Tibial nerve (tissue), 4 donors: ENCODE measurements around the gene PXDC1. TPM values are rescaled to one million over a fixed set of nuclear protein-coding genes. Genes with fewer than 3 reads are reported as not detected.
"Not testable (repeated sequence)": the region's sequence is repeated elsewhere in the genome, so short reads cannot be mapped to it uniquely, and the experiment has no call there.

Experiments
- DNase-seq, 2 donors: peaks; one replicate each; pipeline ENCODE4 v3.0.0-alpha.2; 2019; ENCODE audit warnings: low spot score in 2 of 2
- H3K27ac ChIP-seq, 4 donors: fragments of 200-600 bp; sonication (generic) in 3 of 4; one replicate each; pipeline ENCODE4 v1.5.1; 2017 to 2019; ENCODE audit warnings: mild to moderate bottlenecking in 1 of 4
- H3K27me3 ChIP-seq, 2 donors: fragments of 200-600 bp; sonication (generic) in 1 of 2; one replicate each; pipeline versions ENCODE4 v1.5.1 to v1.6.0; 2017 to 2019
- H3K36me3 ChIP-seq, 3 donors: fragments of 200-600 bp; sonication (generic); one replicate each; pipeline ENCODE4 v1.5.1; 2018 to 2019
- H3K4me1 ChIP-seq, 4 donors: fragments of 200-600 bp; sonication (generic) in 3 of 4; one replicate each; pipeline ENCODE4 v1.5.1; 2017 to 2019
- H3K4me3 ChIP-seq, 4 donors: fragments of 200-600 bp; sonication (generic) in 3 of 4; one replicate each; pipeline ENCODE4 v1.5.1; 2017 to 2019; ENCODE audit warnings: mild to moderate bottlenecking in 1 of 4, moderate library complexity in 1 of 4
- H3K9me3 ChIP-seq, 4 donors: fragments of 200-600 bp; sonication (generic) in 3 of 4; one replicate each; pipeline ENCODE4 v1.5.1; 2017 to 2019
- EP300 ChIP-seq, 2 donors: sonication (generic); formaldehyde crosslinking; IDR thresholded peaks; one replicate each; pipeline ENCODE4 v1.6.1; 2017; ENCODE audit warnings: antibody characterized with exemption in 2 of 2, mild to moderate bottlenecking in 1 of 2
- POLR2A ChIP-seq, 2 donors: fragments of 450-650 bp; IDR thresholded peaks; one replicate each; pipeline ENCODE4 v1.6.1; 2017; ENCODE audit warnings: antibody characterized with exemption in 2 of 2, mild to moderate bottlenecking in 2 of 2, moderate library complexity in 2 of 2
- WGBS, 2 donors: methylation state at CpG; one replicate each; pipeline ENCODE4 v1.1.5; 2018; 5-methylcytosine and 5-hydroxymethylcytosine counted together
- total RNA-seq, 4 donors: library from RNA; depleted of rRNA; stranded (reverse); fragments of >200 nt; gene quantifications; one replicate each; pipeline ENCODE4 v1.1.0, GENCODE V29; 2016
- TF ChIP-seq, protein P1 (sequence below), 5 experiments: fragments of 200-600 bp in 3 of 5; fragments of 450-650 bp in 2 of 5; sonication (generic) in 3 of 5; IDR thresholded peaks; one replicate each; pipeline ENCODE4 v1.5.1; 2016 to 2019; ENCODE audit warnings: antibody characterized with exemption in 5 of 5, mild to moderate bottlenecking in 3 of 5, moderate library complexity in 2 of 5

Gene PXDC1
- total RNA-seq, 4 donors from 2014 or later = 93.6 to 174 (median 113) TPM

DNA sequence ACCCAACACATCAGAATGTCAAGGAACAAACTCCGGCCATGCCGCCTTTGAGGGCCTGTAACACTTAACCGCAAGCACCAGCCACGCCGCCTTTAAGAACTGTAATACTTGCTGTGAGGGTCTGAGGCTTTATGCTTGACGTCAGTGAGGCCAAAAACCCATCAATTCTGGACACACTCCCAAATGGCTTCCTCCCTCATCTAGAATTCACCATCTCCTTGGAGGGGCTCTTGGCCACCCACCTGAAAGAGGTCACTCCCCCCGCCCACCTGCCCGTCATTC lies 10.4 kb upstream of the PXDC1 start:
- H3K27me3 ChIP-seq = no peaks in the 10 kb centered on the region
- TF ChIP-seq POLR2A (IDR thresholded peaks at IDR 0.05) (no peak), EP300 (IDR thresholded peaks at IDR 0.05) (no peak)
- TF ChIP-seq, protein P1, sequence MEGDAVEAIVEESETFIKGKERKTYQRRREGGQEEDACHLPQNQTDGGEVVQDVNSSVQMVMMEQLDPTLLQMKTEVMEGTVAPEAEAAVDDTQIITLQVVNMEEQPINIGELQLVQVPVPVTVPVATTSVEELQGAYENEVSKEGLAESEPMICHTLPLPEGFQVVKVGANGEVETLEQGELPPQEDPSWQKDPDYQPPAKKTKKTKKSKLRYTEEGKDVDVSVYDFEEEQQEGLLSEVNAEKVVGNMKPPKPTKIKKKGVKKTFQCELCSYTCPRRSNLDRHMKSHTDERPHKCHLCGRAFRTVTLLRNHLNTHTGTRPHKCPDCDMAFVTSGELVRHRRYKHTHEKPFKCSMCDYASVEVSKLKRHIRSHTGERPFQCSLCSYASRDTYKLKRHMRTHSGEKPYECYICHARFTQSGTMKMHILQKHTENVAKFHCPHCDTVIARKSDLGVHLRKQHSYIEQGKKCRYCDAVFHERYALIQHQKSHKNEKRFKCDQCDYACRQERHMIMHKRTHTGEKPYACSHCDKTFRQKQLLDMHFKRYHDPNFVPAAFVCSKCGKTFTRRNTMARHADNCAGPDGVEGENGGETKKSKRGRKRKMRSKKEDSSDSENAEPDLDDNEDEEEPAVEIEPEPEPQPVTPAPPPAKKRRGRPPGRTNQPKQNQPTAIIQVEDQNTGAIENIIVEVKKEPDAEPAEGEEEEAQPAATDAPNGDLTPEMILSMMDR (IDR thresholded peaks at IDR 0.05) = no peak
- DNase-seq = no peak
- H3K4me1 ChIP-seq = peaks cover 0 to 19% (median 4%) of the 10 kb centered on the region in 4 donors
- H3K4me3 ChIP-seq = no peak overlapping the region
- 96% methylated on average over 8 of the region's 8 CpGs for WGBS, 2 donors
- H3K9me3 ChIP-seq = no peaks in the 10 kb centered on the region
- no peaks in the 10 kb centered on the region for H3K36me3 ChIP-seq
- H3K27ac ChIP-seq = no peak overlapping the region

GRCh38 chr6:3759646-3760232 lies 8.2 kb upstream of the PXDC1 start:
- Histone ChIP-seq H3K4me3 (no peak overlapping the region), H3K4me1 (peaks cover 0 to 8% (median 4%) of the 10 kb centered on the region in 4 donors), H3K9me3 (no peaks in the 10 kb centered on the region), H3K27ac (peak overlapping the region in 2 of 4 donors; percentile 21 to 68), H3K27me3 (no peaks in the 10 kb centered on the region), H3K36me3 (no peaks in the 10 kb centered on the region)
- 43 to 51% methylated on average over 6 of the region's 6 CpGs for WGBS, 2 donors
- no peak for DNase-seq
- peak in 1 of 2 donors; percentile 20 for TF ChIP-seq EP300 (IDR thresholded peaks at IDR 0.05)
- TF ChIP-seq POLR2A (IDR thresholded peaks at IDR 0.05) = no peak

- WGBS, 2 donors = 65 to 84% methylated on average over 7 of the region's 7 CpGs
- no peaks in the 10 kb centered on the region for H3K36me3 ChIP-seq
- H3K27me3 ChIP-seq = no peaks in the 10 kb centered on the region
- peaks cover 0 to 8% (median 4%) of the 10 kb centered on the region in 4 donors for H3K4me1 ChIP-seq
- no peak overlapping the region for H3K4me3 ChIP-seq
- peak overlapping the region in 1 of 4 donors; percentile 68 for H3K27ac ChIP-seq
- H3K9me3 ChIP-seq = no peaks in the 10 kb centered on the region
- TF ChIP-seq EP300 (IDR thresholded peaks at IDR 0.05) (no peak), POLR2A (IDR thresholded peaks at IDR 0.05) (no peak)
- TF ChIP-seq, protein P1 (IDR thresholded peaks at IDR 0.05) = no peak
- no peak for DNase-seq
These were observed 7.3 kb upstream of the PXDC1 start for GRCh38 chr6:3758842-3759144.

DNA sequence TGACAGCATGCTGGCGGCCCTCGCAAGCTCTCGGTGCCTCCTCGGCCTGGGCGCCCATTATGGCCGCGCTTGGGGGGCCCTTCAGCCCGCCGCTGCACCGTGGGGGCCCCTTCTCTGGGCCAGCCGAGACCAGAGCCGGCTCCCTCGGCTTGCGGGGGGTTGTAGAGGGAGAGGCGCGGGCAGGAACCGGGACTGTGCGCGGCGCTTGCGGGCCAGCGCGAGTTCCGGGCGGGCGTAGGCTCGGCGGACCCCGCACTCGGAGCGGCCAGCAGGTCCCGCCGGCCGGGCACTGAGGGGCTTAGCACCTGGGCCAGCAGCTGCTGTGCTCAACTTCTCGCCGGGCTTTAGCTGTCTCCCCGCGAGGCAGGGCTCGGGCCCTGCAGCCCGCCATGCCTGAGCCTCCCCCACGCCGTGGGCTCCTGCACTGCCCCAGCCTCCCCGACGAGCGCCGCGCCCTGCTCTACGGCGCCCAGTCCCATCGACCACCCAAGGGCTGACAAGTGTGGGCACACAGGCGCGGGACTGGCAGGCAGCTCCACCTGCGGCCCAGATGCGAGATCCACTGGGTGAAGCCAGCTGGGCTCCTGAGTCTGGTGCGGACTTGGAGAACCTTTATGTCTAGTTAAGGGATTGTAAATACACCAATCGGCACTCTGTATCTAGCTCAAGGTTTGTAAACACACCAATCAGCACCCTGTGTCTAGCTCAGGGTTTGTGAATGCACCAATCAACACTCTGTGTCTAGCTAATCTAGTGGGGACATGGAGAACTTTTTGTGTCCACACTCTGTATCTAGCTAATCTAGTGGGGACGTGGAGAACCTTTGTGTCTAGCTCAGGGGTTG lies 6.7 kb upstream of the PXDC1 start:
- H3K36me3 ChIP-seq, H3K4me3 ChIP-seq, H3K27me3 ChIP-seq, DNase-seq, H3K4me1 ChIP-seq, H3K9me3 ChIP-seq: not testable (repeated sequence)
- WGBS, 2 donors = 96 to 98% methylated on average over 52 to 57 of the region's 57 CpGs
- peak overlapping the region in 1 of 4 donors; percentile 68 for H3K27ac ChIP-seq

- Histone ChIP-seq H3K36me3 (no peaks in the 10 kb centered on the region), H3K27me3 (no peaks in the 10 kb centered on the region), H3K4me3 (no peak overlapping the region), H3K9me3 (no peaks in the 10 kb centered on the region), H3K4me1 (peaks cover 0 to 19% (median 4%) of the 10 kb centered on the region in 4 donors), H3K27ac (peak overlapping the region in 2 of 4 donors; percentile 16 to 20)
- no peak for DNase-seq
- TF ChIP-seq POLR2A (IDR thresholded peaks at IDR 0.05) (no peak), EP300 (IDR thresholded peaks at IDR 0.05) (no peak)
- TF ChIP-seq, protein P1 (IDR thresholded peaks at IDR 0.05) = no peak
- 82 to 88% methylated on average over 9 of the region's 9 CpGs for WGBS, 2 donors
These were observed 5.7 kb upstream of the PXDC1 start for GRCh38 chr6:3757241-3757641.

DNA sequence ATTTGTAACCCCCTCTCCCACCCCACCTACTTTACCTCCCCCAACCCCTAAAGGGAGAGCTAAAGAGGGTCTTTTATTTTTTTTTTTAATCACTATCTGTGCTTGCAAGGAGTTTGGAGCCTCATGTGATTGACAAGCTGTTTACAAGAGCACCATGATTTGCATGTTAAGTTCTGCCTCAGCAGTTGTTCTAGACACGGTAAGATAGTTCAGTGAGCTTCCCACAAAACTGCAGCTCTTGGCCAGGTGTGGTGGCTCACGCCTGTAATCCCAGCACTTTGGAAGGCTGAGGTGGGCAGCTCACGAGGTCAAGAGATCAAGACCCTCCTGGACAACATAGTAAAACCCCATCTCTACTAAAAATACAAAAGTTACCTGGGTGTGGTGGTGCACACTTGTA lies 5.0 kb upstream of the PXDC1 start:
- no peak for DNase-seq
- no peaks in the 10 kb centered on the region for H3K27me3 ChIP-seq
- no peaks in the 10 kb centered on the region for H3K9me3 ChIP-seq
- no peak for TF ChIP-seq EP300 (IDR thresholded peaks at IDR 0.05)
- no peak for TF ChIP-seq POLR2A (IDR thresholded peaks at IDR 0.05)
- TF ChIP-seq, protein P1 (IDR thresholded peaks at IDR 0.05) = no peak
- 84 to 85% methylated on average over 3 of the region's 3 CpGs for WGBS, 2 donors
- H3K36me3 ChIP-seq = no peaks in the 10 kb centered on the region
- H3K4me1 ChIP-seq = peaks cover 0 to 19% (median 4%) of the 10 kb centered on the region in 4 donors
- no peak overlapping the region for H3K4me3 ChIP-seq
- H3K27ac ChIP-seq = no peak overlapping the region
